Subcutaneous adipose tissue (tissue), 4 donors: ENCODE measurements around the gene MSI2. TPM values are rescaled to one million over a fixed set of nuclear protein-coding genes. Genes with fewer than 3 reads are reported as not detected.

ENCODE experiments used
- total RNA-seq, 4 donors: library from RNA; depleted of rRNA; stranded (reverse); fragments of >200 nt; gene quantifications; one replicate each; pipeline ENCODE4 v1.1.0, GENCODE V29; 2016
- TF ChIP-seq, protein P1 (sequence below): fragments of 450-650 bp; IDR thresholded peaks from one replicate; pipeline ENCODE4 v1.5.1; 2016; ENCODE audit warnings: low read depth, mild to moderate bottlenecking, control low read depth, antibody characterized with exemption, moderate library complexity

MSI2 gene
- total RNA-seq, result 10 to 100 TPM in 2 of 4 donors, 1 to 10 TPM in 2; 9.5 to 12.9 (median 10.9) TPM

DNA sequence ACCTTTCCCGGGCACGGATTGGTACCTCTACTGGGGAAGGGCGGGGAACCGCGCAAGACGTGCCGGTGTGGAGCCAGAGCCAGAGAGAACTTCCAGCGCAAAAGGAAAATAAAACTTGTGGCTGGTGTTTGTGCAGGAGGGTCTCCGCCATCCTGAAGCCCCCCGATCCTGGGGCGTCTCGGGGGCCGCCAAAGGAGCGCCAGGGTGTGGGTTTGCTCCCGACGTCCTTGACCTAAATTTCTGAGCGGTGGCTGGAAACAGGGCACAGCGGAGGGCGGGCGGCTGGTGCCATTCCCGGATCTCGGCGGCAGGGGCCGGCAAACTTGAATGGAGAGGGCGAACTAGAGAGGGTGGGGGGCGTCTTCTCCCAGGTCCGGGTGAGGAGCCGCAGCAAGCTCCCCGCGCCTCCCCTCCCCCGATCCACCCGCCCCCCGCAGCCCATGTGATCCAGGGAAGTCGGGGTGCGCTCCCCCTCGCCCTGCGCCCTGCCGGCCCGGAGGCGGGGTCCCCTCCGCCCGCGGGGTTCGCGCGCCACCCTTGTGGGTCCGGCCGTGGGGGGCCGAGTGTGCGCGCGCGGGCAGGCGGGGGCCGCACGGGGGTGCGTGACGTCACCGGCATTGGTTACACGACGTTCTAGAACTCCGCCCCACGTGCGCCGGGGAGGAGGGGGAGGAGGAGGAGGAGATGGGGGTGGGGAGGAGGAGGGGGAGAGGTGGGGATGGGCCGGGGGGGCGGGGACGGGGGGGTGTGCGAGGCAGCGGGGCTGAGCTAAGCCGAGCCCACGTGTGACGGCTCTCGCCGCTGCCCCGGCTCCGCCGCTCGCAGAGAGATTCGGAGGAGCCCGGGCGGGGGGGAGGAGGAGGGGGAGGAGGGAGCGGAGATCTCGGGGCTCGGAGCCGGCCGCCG lies at the start of gene MSI2:
Gene MSI2 (plus strand): TSS at position 748 of the 906 bp plus-strand sequence. CDS start 220 bp downstream, outside the sequence.
- TF ChIP-seq, protein P1, sequence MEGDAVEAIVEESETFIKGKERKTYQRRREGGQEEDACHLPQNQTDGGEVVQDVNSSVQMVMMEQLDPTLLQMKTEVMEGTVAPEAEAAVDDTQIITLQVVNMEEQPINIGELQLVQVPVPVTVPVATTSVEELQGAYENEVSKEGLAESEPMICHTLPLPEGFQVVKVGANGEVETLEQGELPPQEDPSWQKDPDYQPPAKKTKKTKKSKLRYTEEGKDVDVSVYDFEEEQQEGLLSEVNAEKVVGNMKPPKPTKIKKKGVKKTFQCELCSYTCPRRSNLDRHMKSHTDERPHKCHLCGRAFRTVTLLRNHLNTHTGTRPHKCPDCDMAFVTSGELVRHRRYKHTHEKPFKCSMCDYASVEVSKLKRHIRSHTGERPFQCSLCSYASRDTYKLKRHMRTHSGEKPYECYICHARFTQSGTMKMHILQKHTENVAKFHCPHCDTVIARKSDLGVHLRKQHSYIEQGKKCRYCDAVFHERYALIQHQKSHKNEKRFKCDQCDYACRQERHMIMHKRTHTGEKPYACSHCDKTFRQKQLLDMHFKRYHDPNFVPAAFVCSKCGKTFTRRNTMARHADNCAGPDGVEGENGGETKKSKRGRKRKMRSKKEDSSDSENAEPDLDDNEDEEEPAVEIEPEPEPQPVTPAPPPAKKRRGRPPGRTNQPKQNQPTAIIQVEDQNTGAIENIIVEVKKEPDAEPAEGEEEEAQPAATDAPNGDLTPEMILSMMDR, result no peak

DNA sequence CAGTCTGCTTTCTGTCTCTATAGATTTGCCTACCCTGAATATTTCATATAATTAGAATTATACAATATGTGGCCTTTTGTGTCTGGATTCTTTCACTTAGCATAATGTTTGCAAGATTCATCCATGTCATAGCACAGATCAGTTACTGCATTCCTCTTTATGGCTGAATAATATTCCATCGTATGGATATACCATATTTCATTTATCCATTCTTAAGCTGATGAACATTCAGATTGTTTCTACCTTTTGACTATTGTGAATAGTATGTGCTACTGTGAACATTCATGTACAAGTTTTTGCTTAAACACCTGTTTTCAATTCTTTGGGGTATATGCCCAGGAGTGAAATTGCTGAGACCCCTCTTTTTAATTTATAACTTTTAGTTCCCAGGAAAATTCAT lies 49.4 kb upstream of the MSI2 start:
- TF ChIP-seq, protein P1, result no peak

DNA sequence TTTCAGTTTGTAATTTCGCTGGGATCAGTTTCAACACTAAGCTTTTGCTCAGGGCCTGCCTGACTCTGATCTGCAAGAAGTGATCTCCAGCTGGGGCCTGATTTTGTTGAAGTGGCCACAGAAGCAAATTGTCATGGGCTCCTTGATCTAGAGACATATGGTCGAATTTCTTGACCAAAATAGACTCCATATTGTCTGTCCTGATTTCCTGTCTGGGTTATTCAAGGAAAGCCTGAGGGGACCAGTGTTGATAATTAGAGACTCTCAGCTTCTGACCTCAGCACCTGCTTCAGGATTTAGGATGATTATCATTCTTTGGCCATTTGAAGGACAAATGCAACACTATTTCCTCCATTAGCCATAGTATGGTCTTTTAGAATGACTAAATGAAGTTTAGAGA lies 48.9 kb upstream of the MSI2 start:
- TF ChIP-seq, protein P1, result no peak

DNA sequence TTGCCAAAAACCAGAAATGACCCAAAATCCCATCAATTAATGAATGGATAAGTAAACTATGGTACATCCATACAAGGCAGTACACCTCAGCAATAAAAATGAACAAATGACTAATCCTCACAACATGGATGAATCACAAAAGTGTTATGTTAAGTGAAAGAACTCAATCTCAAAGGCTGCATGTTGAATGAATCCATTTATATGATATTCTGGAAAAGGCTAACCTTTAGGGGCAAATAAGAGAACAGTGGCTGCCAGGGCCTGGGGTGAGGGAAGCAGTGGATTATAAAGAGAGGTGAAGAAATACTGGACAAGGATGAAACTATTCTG lies 46.1 kb upstream of the MSI2 start:
- TF ChIP-seq, protein P1, result no peak

DNA sequence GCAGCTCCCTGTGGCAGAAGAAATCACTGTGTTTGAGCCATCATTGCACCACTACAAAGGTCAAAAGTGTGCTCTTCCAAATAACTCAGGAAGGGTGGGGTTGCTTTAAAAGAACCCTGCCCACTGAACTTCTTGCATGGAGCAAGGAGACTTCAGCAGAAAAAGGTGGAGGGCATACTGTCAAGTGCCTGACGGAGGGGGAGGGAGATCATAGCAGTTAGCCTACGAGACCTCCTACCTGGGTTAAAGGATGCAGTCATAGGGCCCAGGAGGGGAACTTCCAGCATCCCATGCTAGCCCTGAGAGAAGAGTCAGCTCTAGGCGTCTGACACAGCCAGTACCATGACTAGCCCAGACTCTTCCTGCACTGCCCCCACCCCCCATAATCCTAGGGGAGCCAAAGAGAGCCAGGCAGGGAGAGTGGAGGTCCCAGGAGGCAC lies 45.3 kb upstream of the MSI2 start:
- TF ChIP-seq, protein P1, result no peak

DNA sequence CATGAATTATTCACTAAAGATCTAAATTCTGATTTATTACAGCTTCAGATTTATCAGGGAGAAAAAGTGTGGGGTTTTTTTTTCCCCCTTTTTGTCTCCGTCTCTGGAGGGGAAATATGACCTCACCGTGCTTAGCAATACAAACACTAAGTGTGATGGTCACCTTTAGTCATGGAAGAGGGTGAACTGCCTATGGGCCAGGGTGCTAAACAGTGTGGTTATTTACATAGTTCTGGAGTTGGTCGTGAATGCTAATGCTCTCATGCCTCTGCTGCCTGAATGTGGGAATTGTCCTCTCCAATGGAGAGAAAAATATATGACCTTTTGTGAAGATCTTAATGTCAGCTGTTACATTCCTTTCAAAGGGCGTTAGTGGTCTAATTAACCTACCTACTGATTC lies 44.8 kb upstream of the MSI2 start:
- TF ChIP-seq, protein P1, result no peak

GRCh38 chr17:57213180-57213825 lies 43.0 kb upstream of the MSI2 start:
- TF ChIP-seq, protein P1, result no peak
